Hippocampal formation (tissue), 2 donors: ENCODE data around the gene HOXA2.

ENCODE experiments used
- DNase-seq, 2 donors: peaks; one replicate each; lab custom pipeline; 2025; lab: John Stamatoyannopoulos, UW

The HOXA2 gene

DNA sequence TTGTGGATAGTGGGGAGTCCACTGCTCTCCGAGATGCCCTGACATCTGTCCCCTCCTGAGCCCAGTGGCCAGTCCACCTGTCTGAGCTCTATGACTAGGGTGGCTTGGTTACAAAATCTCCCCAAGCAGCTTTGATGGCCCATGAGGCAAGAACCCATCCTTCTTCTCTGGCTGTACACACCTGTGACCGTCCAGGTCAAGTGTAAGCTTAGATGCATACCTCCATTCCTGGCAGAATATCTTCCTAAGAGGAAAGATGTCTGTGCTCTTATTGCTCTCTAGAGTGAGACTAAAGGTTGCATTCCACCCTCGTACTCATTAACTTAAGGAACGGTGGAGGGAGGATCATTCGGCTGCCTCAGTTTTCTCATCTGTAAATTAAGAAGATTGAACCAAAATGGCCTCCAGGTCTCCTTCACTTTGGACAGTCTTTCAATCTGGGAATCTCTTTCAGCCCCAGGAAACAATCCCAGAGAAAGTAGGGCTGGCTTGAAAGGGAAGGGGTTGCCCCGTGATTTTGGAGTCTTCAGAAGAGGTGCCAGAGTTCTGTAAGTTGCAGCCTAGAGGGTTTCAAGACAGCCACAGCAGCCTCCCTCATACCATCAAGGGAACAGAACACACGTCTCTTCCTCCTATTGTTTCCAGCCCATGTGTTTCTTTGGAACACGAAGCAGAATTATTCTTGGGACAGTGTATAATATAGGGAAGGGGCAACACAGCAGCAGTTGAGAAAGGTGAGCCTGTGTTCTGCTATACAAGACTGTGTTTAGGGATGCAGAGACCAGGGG is 22.6 kb upstream of the HOXA2 start:
- DNase-seq = no peak

DNA sequence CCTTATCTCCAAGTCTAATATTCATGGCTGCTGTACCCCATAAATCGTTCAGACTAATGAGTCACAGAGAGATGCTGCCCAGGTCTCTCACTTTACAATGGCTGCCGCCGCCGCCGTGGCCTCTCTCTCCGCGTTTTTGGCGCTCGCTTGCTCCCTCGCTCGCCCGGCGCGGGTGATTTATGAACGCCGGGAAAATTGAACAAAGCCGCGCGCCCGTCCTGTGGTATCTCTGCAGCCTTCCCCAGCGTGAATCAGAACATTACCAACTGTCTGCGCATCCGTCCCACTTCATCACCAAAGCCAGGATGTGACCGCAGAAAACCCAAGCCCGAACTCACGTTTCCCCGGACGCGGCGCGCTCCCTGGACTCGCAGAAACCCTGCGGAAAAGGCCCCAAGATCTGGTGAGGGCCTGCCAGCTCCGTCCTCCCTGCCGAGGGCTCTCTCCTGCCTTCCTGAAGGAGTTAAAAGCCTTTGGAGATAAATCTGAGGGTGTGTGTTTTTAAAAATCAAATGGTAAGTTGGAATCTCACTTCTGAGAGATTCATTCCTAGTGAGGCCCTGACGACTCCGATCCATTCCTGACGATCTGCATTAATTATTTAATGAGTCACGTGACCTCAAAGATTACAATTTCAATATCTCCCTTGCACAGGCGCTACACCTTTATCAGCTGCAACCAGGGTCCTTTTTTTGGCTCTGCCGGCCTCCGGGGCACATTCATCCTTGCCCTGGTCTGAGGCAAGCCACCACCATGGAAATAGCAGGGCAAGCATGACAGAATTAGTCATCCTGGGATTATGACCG is 21.8 kb upstream of the HOXA2 start:
- no peak for DNase-seq

DNA sequence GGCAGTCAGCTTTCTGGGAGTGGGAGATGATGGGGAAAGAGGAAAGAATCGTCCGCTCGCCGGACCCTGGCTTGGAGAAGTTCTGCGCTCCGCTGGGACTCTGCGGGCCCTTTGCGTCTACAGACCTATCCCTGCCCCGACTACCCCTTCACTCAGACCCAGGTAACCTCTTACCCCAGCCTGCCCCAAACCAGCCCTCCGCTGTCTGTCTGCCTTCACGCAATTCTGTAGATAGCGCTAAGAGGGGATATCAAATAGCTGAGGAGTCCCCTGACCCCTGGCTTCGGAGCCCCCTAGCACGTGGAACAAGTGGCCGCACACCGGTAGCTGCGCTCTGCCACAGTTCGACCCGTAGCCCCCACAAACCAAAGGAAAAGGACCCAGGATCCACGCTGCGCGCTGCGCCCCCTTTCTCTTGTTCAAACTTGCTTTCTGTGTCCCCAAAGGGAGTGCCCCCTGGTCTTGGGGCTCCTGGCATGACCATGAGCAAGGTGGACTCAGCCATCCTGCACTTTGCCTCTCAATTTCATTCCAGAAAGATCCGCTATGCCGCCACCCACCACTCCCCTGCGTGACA is 21.1 kb upstream of the HOXA2 start:
- no peak for DNase-seq

DNA sequence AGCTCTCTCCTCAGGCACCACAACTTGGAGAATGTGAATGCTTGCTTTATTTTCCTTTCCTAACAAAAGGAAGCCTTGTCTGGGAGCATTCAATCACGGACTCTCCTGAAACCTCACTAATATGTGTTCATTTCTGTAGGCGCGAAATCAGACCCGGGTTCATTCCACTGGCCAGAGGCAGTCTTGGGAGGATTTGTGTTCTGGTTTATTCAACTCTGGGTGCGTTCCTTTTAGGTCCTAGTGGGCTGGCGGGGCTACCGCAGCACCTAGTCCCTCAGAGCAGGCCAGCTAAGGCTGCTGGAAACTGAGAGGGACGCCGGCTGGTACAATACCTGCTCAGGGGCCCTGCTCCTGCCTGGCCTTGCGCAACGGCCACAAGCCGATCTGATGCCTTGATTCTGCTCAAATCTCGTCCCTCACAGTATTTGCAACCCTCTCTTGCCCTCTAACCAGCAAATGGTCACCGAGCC is 20.6 kb upstream of the HOXA2 start:
- no peak for DNase-seq

DNA sequence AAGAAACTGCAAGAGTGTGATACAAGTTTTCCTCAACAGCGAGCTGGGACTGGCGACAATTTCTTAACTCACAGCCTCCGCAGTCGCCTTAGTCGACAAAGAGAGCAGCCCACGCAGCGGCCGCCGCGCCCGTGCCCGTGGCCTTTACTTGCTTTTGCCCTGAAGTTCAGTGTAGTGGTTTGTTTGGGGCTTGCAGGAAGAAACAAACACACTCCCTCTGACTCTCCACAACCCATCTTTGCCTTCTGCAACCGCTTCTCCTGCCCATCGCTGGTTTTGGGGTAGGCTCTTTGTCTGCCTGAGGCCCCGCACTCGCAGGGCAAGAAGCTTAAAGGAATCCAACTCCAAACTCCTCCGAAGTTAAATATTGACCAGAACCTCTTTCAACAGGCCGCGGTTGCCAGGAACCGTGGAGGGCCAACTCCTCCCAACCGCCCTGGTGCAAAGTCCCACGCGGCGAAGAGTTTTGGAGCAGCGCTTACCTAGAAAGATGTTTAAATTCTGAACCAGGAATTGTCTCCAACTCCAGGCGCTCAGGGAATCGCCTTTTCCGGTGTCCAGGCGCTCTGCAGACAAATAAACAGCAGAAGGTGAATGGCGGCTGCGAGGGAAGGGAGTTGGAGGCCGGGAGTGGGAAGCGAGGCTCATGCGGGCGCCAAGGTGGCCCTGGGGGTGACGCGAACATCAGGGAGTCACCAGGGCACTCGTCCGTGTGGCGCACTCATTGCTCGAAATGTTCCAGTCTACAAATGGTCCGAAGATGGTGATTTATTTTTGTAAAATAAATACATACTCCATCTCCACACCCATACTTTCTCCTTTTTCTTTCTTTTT is 19.8 kb upstream of the HOXA2 start:
- DNase-seq = no peak

DNA sequence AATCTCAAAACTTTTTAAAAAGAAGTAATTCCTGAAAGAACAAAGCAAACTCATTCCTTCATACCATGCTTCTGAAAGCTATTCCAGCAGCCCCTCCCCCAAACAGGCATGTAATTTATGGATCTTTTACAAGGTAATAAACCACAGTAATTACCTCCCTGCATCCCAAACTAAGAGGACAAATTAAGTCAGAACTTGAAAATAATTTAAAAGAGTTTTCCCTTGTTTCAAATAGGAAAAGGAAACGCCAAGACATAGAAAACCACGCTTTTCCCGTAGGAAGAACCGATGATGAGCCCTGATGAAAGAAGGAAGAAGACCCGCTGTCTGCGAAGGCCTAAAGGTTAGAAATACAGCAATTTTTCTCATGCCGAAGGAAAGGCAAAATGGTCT is 19.2 kb upstream of the HOXA2 start:
- DNase-seq = no peak

DNA sequence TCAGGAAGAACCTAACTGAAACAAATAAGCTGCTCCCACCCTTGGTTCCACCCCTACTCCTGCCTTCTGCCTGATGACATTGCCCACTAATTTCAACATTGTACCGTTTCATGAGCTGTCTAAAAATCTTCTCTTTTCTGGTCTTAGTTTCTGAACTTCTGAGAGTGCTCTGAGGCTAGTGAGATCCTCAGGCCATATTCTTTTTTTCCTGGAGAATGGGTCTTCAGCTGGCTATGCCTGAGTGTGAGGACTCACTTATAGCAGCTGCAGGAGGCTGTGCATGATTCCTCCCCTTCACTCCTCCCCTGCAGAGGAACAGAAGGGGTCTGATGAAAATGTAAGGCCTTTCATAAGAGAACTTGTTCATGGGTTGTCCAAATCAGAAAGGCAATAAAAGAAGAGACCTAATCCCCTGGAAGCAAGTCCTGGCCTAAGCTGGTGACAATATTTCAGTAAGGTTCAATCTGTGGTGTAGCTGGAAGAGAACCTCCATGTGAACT is 17.0 kb upstream of the HOXA2 start:
- no peak for DNase-seq

DNA sequence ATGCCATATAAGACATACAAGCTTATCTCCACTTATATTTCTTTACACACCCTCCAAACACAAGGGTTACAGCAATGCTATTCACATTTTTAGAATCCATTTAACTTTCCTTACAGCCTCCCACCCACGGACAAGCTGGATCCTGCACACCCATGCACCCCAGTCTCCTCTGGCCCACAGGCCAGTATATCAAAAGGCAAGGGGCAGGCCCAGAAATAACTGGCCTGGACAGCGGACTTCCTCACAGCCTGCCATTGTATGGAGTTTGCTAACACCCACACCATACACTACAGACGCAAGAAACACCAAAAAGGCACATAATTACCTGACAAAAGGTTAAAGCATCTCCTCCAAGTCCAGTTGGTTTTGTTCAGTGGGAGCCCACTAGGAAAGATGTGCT is 16.1 kb upstream of the HOXA2 start:
- no peak for DNase-seq

DNA sequence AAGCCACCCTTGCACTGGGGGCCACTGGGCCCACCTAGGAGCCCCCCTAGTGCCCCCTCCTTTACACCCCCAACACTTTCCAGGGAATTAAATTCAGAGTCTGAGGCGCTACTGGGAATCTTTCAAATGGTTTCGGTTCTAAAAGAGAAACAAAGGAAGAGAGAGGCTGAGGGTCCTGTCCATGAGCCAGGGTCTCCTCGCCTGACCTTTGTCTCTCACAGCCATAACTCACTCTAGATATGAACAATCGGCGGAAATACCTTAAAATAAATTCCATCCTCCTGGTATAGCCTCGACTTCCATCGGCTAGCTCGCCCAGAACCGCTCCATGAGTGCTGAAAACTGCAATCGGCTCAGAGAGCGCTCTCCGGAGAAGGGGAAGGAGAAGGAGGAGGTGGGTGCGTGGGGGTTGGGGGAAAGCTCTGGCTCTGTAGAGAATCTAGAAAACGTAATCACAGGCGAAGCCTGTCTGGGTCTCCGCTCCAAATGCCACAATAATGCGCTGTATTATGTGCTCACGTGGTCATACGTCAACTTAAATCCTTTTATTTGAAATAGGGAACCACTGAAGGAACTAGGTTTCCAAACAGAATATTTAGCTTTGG is 15.5 kb upstream of the HOXA2 start:
- no peak for DNase-seq

DNA sequence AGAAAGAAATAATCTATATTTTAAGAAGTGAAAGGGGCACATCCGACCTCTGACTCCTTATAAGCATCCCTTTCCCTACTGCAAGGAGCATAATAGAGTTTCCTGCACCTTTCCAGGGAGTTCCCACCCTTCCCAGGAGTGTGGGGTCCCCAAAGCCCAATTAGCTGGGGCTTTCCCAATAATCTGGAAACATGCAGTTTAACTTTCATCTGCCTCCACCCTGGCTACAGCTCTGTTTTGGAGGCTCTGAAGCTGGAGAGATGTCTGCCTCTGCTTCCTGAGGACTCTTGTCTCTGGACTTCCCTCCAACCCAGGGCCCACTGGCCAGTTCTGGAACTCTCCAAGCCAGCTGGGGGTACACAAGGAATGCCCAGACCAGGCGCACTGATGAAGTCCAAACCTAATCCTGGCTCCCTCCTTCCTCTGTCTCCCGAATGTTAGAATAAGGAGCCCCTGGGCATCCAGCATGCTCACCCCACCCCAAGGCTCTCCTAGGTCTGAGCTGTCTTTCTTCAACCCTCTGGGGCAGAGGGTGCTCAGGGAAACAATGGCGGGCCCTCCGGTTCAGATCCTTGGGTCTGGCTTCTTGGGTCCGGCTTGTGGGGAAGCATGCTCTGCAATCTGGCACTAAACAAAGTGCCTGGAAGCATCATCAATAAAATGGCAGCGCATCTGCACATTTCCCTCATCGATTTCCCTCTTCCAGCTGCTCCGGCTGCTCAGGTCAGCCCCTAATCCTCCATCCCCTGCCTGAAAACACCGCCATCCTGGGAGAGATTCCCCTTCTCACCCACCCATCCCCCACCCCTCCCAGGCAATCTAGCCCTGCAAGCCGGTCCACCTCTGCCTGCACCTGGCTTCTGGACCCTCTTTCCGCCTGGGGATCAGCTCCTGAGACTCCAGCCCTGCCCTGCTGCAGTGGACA is 14.7 kb upstream of the HOXA2 start:
- DNase-seq = no peak

DNA sequence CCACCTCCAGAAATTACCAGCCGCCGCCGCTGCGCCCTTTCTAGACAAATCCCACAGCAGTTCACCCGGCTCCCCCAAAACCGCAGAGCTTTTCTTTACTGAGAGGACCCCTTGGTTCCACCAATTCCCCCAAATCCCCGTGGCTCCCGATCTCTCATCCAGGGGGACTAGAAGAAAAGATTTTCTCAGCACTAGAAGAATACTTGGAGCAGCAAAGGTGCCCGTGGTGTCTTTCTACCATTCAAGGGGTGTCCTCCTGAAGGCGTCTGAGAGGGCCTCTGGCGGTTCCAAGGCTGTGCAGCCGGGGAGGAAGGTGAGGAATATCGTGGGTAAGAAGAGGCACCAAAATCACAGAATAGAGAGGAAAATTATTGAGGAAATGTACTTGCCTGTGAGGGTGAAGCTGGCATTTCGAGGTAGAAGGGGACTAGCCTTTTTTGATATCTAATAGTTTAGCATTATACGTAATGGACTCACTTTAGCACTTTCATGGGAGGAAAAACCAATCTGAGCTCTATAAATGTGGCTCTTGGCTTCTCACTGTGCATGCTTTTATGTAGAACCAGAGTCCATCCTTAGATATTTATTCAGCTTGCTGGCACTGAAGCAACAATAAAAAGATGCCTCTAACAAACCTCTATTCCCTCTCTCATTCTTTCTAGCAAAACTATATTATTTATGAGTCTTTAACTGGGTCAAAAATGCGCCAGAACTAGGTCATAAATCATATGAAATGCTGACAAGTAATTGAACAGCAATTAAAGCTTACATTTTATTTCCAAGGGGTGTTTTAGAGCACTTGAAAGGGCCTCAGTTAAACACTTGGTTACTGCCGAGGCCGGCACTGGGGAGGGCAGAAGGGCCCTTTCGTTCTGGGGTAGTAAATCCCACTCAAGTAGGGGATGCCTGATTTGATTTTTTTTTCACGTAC is 13.8 kb upstream of the HOXA2 start:
- no peak for DNase-seq

DNA sequence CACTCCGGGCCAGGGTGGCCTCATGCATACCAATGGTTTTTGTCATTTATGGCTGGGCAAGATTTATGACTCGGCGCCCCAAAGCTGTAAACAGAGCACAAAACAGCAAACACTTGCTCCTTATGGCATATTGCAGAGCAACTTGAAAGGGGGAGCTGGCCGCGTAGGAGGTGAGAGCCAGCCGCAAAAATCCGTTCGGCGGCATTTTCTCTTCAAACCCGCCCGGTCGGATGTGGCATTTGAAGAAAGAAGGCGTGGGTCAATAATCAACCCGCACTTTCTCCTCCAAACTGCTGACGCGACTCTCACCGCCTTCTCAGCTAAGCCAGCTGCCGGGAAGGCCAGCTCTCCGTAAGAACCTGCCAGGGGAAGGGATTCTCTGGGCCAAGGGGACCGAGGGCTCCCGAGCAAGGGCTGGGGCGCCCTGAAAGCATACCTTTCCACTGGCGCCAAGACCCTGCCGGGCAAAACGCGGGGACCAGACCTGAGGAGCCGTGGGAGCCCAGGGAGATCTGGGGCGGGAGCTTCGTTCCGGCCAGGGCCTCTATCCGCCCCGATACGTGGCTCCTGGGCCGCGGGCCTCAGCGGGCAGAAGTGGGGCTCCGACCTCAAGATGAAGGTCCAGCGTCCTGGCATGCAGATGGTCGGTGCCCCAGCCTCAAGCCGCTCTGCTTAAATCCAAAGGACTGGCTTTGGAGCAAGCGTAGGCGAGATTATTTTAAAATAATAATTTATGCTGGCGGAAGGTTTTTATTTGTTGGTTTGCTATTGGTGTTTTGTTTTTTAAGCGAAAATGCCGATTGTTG is 12.9 kb upstream of the HOXA2 start:
- DNase-seq = no peak

DNA sequence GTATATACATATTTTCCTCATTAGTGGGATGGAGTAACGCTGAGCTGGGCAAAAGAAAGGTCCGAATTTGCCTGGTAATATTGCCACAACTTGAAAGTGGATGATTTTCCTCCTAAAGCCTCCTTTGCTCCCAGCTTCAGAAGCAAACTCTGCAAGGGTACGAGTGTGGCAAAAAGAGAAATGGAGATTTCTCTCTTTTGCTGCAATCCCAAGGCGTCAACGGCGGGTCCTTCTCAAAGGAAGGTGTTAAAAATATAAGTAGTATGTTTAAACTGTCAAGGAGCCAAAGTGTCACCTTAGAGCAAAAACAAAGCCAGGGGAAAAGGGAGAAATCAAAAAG is 12.4 kb upstream of the HOXA2 start:
- no peak for DNase-seq

DNA sequence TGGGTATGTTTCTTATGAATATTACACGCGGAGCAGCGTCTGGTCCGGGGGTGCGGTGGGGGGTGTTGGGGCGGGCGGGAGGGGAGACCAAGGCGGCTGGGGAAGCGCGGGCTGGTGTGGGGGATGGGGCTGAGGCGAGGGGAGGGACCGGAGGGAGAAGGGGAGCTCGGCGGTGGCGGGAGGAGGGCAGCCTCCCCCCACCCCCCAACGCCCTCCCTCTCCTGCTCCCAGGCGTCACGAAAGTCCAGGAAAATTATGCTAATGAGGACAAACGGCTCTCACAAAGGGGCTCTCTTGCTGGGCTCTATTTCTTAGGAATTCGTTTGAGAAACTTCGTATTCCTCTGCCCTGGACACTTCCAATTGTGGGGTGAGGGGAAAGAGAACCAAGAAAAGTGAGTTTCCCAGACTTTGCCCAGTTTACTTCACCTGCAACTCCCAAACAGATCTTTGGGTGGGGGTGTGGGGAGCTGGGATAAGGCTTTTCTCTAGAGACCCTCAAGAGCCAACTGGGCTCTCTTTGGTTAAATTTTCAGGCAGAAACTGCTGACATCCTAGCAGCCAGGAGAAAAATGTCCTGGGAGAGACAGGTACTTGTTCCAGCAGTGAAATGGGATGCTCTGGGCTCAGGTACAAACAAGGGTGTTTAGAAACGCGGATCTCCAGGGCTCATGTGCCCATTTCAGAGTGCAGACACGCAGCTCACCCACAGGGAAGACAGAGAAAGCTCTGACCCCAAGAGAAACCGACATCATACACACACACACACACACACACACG is 11.7 kb upstream of the HOXA2 start:
- no peak for DNase-seq

DNA sequence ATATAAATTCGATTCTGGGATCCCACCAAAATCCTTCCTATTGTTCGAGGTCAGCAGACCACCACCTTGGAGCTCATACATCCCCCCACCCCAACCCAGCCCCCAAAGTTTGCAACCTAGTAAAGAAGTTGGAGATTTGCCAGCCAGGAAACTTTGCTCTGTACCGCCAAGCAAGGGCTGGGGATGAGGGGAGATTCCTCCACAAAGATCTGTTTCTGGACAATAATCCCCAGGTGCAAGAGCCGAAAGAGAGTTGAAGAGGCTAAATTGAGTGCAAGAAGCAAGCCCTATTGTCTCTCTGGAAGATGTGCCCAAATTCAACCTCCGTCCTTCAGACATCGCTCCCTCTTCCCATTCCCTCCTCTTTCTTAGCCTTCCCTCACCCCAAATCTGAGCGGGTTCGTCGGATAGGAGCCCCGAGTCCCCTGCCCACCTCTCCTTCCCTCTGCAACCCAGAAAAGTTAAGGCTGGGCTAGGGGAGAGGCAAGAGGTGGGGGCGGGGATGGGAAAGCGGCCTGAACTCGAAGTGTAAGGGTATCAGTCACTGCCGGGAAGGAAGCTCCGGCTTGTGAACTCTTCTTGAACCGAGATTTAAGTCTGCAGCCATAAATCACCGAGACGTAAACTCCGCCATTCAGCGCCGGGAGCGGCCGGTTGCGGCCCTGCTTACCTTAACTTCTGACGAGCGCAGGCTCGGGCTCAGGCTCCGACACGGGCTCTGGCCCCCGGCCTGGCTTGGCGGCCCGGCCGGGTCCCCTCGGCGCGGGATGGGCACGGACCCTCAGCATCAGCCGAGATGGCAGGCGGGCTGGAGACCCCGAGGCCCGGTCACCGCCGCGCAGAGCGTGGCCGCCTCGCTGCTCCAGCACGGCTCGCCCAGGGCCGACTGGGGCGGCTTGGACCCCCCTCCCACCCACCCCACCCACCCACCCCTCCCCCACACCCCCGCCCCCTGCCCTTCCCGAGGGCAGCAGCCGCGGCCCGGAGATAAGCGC is 10.8 kb upstream of the HOXA2 start:
- no peak for DNase-seq

DNA sequence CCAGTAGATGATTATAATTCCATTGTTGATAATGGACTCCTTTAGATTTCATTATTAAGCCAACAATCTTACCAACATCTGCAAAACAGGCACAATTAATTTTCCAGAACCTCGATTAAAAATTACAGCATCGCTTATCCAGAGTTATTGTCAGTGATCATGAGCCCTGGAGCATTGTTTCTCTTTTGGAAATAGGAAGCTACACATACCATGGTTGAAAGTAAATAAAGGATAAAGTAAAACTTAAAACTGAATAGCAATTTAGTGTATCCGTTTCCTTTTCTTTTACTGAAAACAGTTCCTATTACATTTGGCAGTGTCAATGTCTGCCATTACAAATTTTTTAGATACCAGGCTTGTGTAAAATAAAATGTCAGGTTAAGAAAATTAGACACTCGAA is 9.9 kb upstream of the HOXA2 start:
- no peak for DNase-seq
